ENCODE measurements around the gene FCHO1. TPM values are rescaled to one million over a fixed set of nuclear protein-coding genes. Genes with fewer than 3 reads are reported as not detected.

FCHO1 gene
- total and polyA plus RNA-seq, 2 donors (not counting 3 experiments of a cell fraction or from before 2014, with no cell fraction given): 0.66 to 1.6 TPM

DNA sequence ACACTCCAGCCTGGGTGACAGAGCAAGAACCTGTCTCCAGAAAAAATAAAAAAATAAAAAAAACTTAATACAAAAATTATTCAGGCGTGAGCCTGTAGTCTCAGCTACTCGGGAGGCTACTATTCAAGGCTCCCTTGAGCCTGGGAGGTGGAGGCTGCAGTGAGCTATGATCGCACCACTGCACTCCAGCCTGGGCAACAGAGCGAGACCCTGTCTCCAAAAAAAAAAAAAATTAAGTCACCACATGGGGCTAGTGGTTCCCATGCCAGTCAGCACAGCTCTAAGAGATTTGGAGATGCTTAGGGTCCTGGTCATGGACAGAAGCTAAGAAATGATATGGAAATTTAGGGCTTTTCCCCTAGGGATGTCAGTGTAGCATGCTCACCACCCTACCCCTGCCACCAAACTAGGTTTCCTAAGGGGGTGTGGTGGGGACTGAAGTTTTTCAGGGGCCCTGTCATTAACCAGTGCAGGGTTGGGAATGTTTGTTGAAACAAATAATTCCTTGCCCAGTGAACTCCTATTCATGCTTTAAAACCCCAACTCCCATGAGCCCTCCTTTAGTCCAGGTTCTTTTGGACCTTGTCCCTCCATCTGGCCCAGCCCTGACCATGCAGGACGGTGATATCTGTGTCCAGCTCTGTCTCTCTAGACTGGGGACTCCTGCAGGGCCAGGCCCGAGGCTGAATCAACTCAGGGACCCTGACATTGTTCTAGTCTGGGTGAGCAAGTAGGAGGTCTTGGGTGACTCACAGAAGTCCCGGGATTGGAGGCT lies 1.8 kb downstream of the FCHO1 start:
- FAIRE-seq: no peak
- Histone ChIP-seq H3K4me1 (ENCODE audit: control insufficient read depth, extremely low read depth, insufficient read depth, low read length) (peaks cover 3% of the 10 kb centered on the region), H3K9me3 (replicated peaks; ENCODE audit: control insufficient read depth, insufficient read depth, low read length) (no peaks in the 10 kb centered on the region), H2AFZ (ENCODE audit: low read depth, low read length) (no peak overlapping the region), H4K20me1 (replicated peaks; ENCODE audit: control insufficient read depth, extremely low read depth, insufficient read depth, low read length) (no peaks in the 10 kb centered on the region), H3K4me2 (ENCODE audit: insufficient read depth, low read length) (no peak overlapping the region), H3K36me3 (ENCODE audit: control insufficient read depth in 2 of 2, extremely low read depth in 1 of 2, insufficient read depth in 2 of 2, low read length in 2 of 2) (no peaks in the 10 kb centered on the region), H3K9ac (replicated peaks; ENCODE audit: extremely low read depth, insufficient read depth, low read length) (no peak overlapping the region), H3K4me3 (replicated peaks in 1 of 3; ENCODE audit: insufficient read depth in 1 of 3, low read depth in 1 of 3, low read length in 3 of 3) (no peak overlapping the region), H3K27me3 (ENCODE audit: control insufficient read depth in 2 of 2, insufficient read depth in 2 of 2, low read length in 2 of 2) (peaks cover 0 to 2% of the 10 kb centered on the region in 2 experiments), H3K27ac (ENCODE audit: insufficient read depth, low read depth, low read length) (no peak overlapping the region), H3K9me1 (replicated peaks; ENCODE audit: control insufficient read depth, extremely low read depth, insufficient read depth, low read length) (no peaks in the 10 kb centered on the region), H3K79me2 (ENCODE audit: control insufficient read depth, insufficient read depth, low read length) (no peaks in the 10 kb centered on the region)
- POLR2A ChIA-PET: interaction anchor here (0.6 kb wide), 1 partner anchor 54 kb away, joined by 4 read pairs; no protein-coding TSS in a partner anchor
- intact Hi-C loops (cut with micrococcal nuclease) (no loop called here), dilution Hi-C loops (cut with MboI; ENCODE audit: extremely low pct_ligation_motif_present, low sequenced_read_pairs) (no loop called here)
- no peak for TF ChIP-seq FOS (IDR thresholded peaks at IDR 0.05; ENCODE audit: borderline replicate concordance, insufficient read depth, low read length)
- no peak for TF ChIP-seq POLR2AphosphoS5 (IDR thresholded peaks at IDR 0.05; ENCODE audit: insufficient read depth, low read depth, low read length)
- TF ChIP-seq MYC (IDR thresholded peaks at IDR 0.05; ENCODE audit: low read depth, low read length): no peak
- no peak for TF ChIP-seq GATA2 (IDR thresholded peaks at IDR 0.05; ENCODE audit: insufficient read depth, insufficient read length, low read depth, low read length)
- TF ChIP-seq MAX (IDR thresholded peaks at IDR 0.05; ENCODE audit: insufficient read depth, insufficient read length): no peak
- TF ChIP-seq POLR2A (IDR thresholded peaks at IDR 0.05; ENCODE audit: low read depth, low read length): no peak
- TF ChIP-seq, protein P1, sequence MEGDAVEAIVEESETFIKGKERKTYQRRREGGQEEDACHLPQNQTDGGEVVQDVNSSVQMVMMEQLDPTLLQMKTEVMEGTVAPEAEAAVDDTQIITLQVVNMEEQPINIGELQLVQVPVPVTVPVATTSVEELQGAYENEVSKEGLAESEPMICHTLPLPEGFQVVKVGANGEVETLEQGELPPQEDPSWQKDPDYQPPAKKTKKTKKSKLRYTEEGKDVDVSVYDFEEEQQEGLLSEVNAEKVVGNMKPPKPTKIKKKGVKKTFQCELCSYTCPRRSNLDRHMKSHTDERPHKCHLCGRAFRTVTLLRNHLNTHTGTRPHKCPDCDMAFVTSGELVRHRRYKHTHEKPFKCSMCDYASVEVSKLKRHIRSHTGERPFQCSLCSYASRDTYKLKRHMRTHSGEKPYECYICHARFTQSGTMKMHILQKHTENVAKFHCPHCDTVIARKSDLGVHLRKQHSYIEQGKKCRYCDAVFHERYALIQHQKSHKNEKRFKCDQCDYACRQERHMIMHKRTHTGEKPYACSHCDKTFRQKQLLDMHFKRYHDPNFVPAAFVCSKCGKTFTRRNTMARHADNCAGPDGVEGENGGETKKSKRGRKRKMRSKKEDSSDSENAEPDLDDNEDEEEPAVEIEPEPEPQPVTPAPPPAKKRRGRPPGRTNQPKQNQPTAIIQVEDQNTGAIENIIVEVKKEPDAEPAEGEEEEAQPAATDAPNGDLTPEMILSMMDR (IDR thresholded peaks at IDR 0.05; ENCODE audit: extremely low read depth in 1 of 2, insufficient read depth in 1 of 2, low read depth in 1 of 2, low read length in 2 of 2): no peak
- TF ChIP-seq JUN (IDR thresholded peaks at IDR 0.05; ENCODE audit: borderline replicate concordance, insufficient read depth, insufficient read length, low read depth): no peak
- no peak for TF ChIP-seq EZH2 (IDR thresholded peaks at IDR 0.05; ENCODE audit: borderline replicate concordance, low read depth, low read length, severe bottlenecking)
- no TSS peak for BruUV-seq (replicated peaks)
- CTCF ChIA-PET: interaction anchor here (1.0 to 1.7 kb wide), 5 partner anchors 8 to 106 kb away, joined by 3 to 21 read pairs (median 4); partner anchors contain the start of gene RPL18A
- DNase-seq (ENCODE audit: low read depth, low spot score): no peak
